Neural cell (in vitro differentiated cells): Measurements from ENCODE around the gene CCZ1. TPM values are rescaled to one million over a fixed set of nuclear protein-coding genes. Genes with fewer than 3 reads are reported as not detected.
"Not testable (repeated sequence)": the region's sequence is repeated elsewhere in the genome, so short reads cannot be mapped to it uniquely, and the experiment has no call there.

Experiments used
- H2AFZ ChIP-seq: fragments of 200-600, 300-800 bp; sonication (generic), shearing (Covaris generic); 2 replicates; pipeline ENCODE4 v1.6.0; 2014; ENCODE audit warnings: low read depth, mild to moderate bottlenecking, antibody characterized with exemption, low read length, moderate library complexity
- H3F3A ChIP-seq: fragments of 200-600 bp; shearing (Covaris generic); 2 replicates; pipeline ENCODE4 v1.6.1; 2016; ENCODE audit warnings: mild to moderate bottlenecking, moderate library complexity, mixed read lengths, antibody characterized with exemption, low read length; ENCODE audit not compliant: insufficient read depth, poor library complexity, severe bottlenecking
- H3K27ac ChIP-seq: fragments of 200-600, 300-800 bp; sonication (generic), shearing (Covaris generic); 2 replicates; pipeline ENCODE4 v1.5.1; 2014; ENCODE audit warnings: mild to moderate bottlenecking, low read length, moderate library complexity
- H3K27me3 ChIP-seq: fragments of 300-800, 200-600 bp; sonication (generic), shearing (Covaris generic); 2 replicates; pipeline ENCODE4 v1.6.0; 2014; ENCODE audit warnings: mild to moderate bottlenecking, low read depth, low read length, moderate library complexity; ENCODE audit not compliant: insufficient read depth
- H3K36me3 ChIP-seq: fragments of 300-800, 200-600 bp; sonication (generic), shearing (Covaris generic); 2 replicates; pipeline ENCODE4 v1.5.1; 2014; ENCODE audit warnings: mild to moderate bottlenecking, antibody characterized with exemption, low read length, moderate library complexity; ENCODE audit not compliant: insufficient read depth
- H3K4me2 ChIP-seq: fragments of 300-800, 200-600 bp; sonication (generic), shearing (Covaris generic); 2 replicates; pipeline ENCODE4 v1.6.0; 2014; ENCODE audit warnings: mild to moderate bottlenecking, low read length
- H3K4me3 ChIP-seq: fragments of 300-800, 200-600 bp; sonication (generic), shearing (Covaris generic); 2 replicates; pipeline ENCODE4 v1.5.1; 2014; ENCODE audit warnings: mild to moderate bottlenecking, low read length, moderate library complexity
- H3K79me2 ChIP-seq: fragments of 200-600 bp; shearing (Covaris generic); replicated peaks from 2 replicates; pipeline ENCODE4 v1.6.0; 2014; ENCODE audit warnings: mild to moderate bottlenecking, low read length, moderate library complexity; ENCODE audit not compliant: insufficient read depth
- H3K9ac ChIP-seq: fragments of 300-800, 200-600 bp; sonication (generic), shearing (Covaris generic); 2 replicates; pipeline ENCODE4 v1.6.1; 2016; ENCODE audit warnings: mild to moderate bottlenecking, low read length, mixed read lengths
- H3K9me2 ChIP-seq: fragments of 200-600 bp; shearing (Covaris generic); 2 replicates; pipeline ENCODE4 v1.6.1; 2016; ENCODE audit warnings: mild to moderate bottlenecking, low read length, mixed read lengths; ENCODE audit not compliant: insufficient read depth
- H3K9me3 ChIP-seq: fragments of 200-600, 300-800 bp; sonication (generic), shearing (Covaris generic); 2 replicates; pipeline ENCODE4 v1.6.1; 2016; ENCODE audit warnings: mild to moderate bottlenecking, mixed run types, low read length, moderate library complexity, mixed read lengths
- H4K20me1 ChIP-seq: fragments of 200-600 bp; shearing (Covaris generic); 2 replicates; pipeline ENCODE4 v1.6.1; 2016; ENCODE audit warnings: mild to moderate bottlenecking, mixed run types; ENCODE audit not compliant: insufficient read depth
- polyA plus RNA-seq: library from polyadenylated mRNA; depleted of rRNA; stranded (reverse); fragments of >200 nt; gene quantifications from 2 replicates; pipeline ENCODE4 v1.2.3, GENCODE V29; 2014

Gene CCZ1
- polyA plus RNA-seq, 1 donor from 2014 or later = 195 TPM

GRCh38 chr7:5926263-5926870, 27.8 kb downstream of the CCZ1 start:
- not testable (repeated sequence) for H3F3A ChIP-seq, H3K4me2 ChIP-seq, H3K9me2 ChIP-seq

GRCh38 chr7:5930290-5930689, 31.8 kb downstream of the CCZ1 start:
- not testable (repeated sequence) for H3K36me3 ChIP-seq, H3K27ac ChIP-seq, H3K4me2 ChIP-seq, H3K9ac ChIP-seq, H4K20me1 ChIP-seq, H2AFZ ChIP-seq, H3K27me3 ChIP-seq, H3K4me3 ChIP-seq, H3K9me2 ChIP-seq, H3K9me3 ChIP-seq, H3F3A ChIP-seq, H3K79me2 ChIP-seq

More at GRCh38 chr7:5926263-5926870, 27.8 kb downstream of the CCZ1 start:
- H4K20me1 ChIP-seq, H3K4me3 ChIP-seq, H3K79me2 ChIP-seq, H3K27me3 ChIP-seq, H3K27ac ChIP-seq, H3K9me3 ChIP-seq, H3K36me3 ChIP-seq, H3K9ac ChIP-seq, H2AFZ ChIP-seq: not testable (repeated sequence)

- H3K9me3 ChIP-seq, H3K27ac ChIP-seq, H3K9me2 ChIP-seq, H3K4me3 ChIP-seq, H4K20me1 ChIP-seq, H3K79me2 ChIP-seq, H3K9ac ChIP-seq, H3K36me3 ChIP-seq, H3K4me2 ChIP-seq, H2AFZ ChIP-seq, H3K27me3 ChIP-seq, H3F3A ChIP-seq: not testable (repeated sequence)
Measured at GRCh38 chr7:5931250-5931649, 32.7 kb downstream of the CCZ1 start.

GRCh38 chr7:5931905-5932644, 33.5 kb downstream of the CCZ1 start:
- not testable (repeated sequence) for H3K9me3 ChIP-seq

GRCh38 chr7:5934945-5935450, 36.5 kb downstream of the CCZ1 start:
- H3K27ac ChIP-seq, H2AFZ ChIP-seq, H3F3A ChIP-seq, H4K20me1 ChIP-seq, H3K27me3 ChIP-seq, H3K9me2 ChIP-seq, H3K4me2 ChIP-seq, H3K36me3 ChIP-seq, H3K79me2 ChIP-seq, H3K9me3 ChIP-seq, H3K4me3 ChIP-seq, H3K9ac ChIP-seq: not testable (repeated sequence)

More at GRCh38 chr7:5931905-5932644, 33.5 kb downstream of the CCZ1 start:
- not testable (repeated sequence) for H3K9me2 ChIP-seq, H4K20me1 ChIP-seq, H3K4me3 ChIP-seq, H3K9ac ChIP-seq, H3K4me2 ChIP-seq, H3K27me3 ChIP-seq, H2AFZ ChIP-seq, H3K79me2 ChIP-seq, H3K36me3 ChIP-seq, H3K27ac ChIP-seq, H3F3A ChIP-seq

GRCh38 chr7:5963205-5963604, 64.7 kb downstream of the CCZ1 start:
- H3K79me2 ChIP-seq, H3F3A ChIP-seq, H3K36me3 ChIP-seq, H3K27me3 ChIP-seq, H3K27ac ChIP-seq, H4K20me1 ChIP-seq, H3K4me2 ChIP-seq, H3K9me2 ChIP-seq, H3K9me3 ChIP-seq, H2AFZ ChIP-seq, H3K4me3 ChIP-seq, H3K9ac ChIP-seq: not testable (repeated sequence)

GRCh38 chr7:5963810-5964209, 65.3 kb downstream of the CCZ1 start:
- not testable (repeated sequence) for H3K4me3 ChIP-seq, H2AFZ ChIP-seq, H3K9me2 ChIP-seq, H3K27me3 ChIP-seq, H3K36me3 ChIP-seq, H3K9me3 ChIP-seq, H3K79me2 ChIP-seq, H3K4me2 ChIP-seq, H4K20me1 ChIP-seq, H3K27ac ChIP-seq, H3F3A ChIP-seq, H3K9ac ChIP-seq

GRCh38 chr7:5970347-5970911, 71.9 kb downstream of the CCZ1 start, which contains the start of gene RSPH10B:
TSS of gene RSPH10B (minus strand) at chr7:5970689. CDS start at chr7:5967116, 3,573 bp downstream.
- H3K27me3 ChIP-seq, H2AFZ ChIP-seq, H3K9ac ChIP-seq, H3K4me3 ChIP-seq, H3K27ac ChIP-seq, H3F3A ChIP-seq, H3K9me2 ChIP-seq, H3K36me3 ChIP-seq, H3K79me2 ChIP-seq, H3K4me2 ChIP-seq, H3K9me3 ChIP-seq, H4K20me1 ChIP-seq: not testable (repeated sequence)
